ENCODE results near the gene CRACR2A. TPM values are rescaled to one million over a fixed set of nuclear protein-coding genes. Genes with fewer than 3 reads are reported as not detected.

The CRACR2A gene
- total RNA-seq, 4 donors from 2014 or later: 1.2 to 7.9 (median 2.2) TPM

GRCh38 chr12:3630111-3630510, 122.8 kb downstream of the CRACR2A start:
- no peaks in the 10 kb centered on the region for H3K9me3 ChIP-seq
- TF ChIP-seq POLR2A (IDR thresholded peaks at IDR 0.05): no peak
- TF ChIP-seq, protein P1, sequence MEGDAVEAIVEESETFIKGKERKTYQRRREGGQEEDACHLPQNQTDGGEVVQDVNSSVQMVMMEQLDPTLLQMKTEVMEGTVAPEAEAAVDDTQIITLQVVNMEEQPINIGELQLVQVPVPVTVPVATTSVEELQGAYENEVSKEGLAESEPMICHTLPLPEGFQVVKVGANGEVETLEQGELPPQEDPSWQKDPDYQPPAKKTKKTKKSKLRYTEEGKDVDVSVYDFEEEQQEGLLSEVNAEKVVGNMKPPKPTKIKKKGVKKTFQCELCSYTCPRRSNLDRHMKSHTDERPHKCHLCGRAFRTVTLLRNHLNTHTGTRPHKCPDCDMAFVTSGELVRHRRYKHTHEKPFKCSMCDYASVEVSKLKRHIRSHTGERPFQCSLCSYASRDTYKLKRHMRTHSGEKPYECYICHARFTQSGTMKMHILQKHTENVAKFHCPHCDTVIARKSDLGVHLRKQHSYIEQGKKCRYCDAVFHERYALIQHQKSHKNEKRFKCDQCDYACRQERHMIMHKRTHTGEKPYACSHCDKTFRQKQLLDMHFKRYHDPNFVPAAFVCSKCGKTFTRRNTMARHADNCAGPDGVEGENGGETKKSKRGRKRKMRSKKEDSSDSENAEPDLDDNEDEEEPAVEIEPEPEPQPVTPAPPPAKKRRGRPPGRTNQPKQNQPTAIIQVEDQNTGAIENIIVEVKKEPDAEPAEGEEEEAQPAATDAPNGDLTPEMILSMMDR (IDR thresholded peaks at IDR 0.05): no peak
- H3K4me3 ChIP-seq (replicated peaks in 1 of 3): no peak overlapping the region
- intact Hi-C loops (cut with DNase I): no loop called here
- H3K27ac ChIP-seq: no peak overlapping the region
- WGBS, 2 donors: 85 to 88% methylated on average over 8 of the region's 8 CpGs
- H3K27me3 ChIP-seq: no peaks in the 10 kb centered on the region
- no peaks in the 10 kb centered on the region for H3K36me3 ChIP-seq
- DNase-seq: no peak
- H3K4me1 ChIP-seq: no peaks in the 10 kb centered on the region

DNA sequence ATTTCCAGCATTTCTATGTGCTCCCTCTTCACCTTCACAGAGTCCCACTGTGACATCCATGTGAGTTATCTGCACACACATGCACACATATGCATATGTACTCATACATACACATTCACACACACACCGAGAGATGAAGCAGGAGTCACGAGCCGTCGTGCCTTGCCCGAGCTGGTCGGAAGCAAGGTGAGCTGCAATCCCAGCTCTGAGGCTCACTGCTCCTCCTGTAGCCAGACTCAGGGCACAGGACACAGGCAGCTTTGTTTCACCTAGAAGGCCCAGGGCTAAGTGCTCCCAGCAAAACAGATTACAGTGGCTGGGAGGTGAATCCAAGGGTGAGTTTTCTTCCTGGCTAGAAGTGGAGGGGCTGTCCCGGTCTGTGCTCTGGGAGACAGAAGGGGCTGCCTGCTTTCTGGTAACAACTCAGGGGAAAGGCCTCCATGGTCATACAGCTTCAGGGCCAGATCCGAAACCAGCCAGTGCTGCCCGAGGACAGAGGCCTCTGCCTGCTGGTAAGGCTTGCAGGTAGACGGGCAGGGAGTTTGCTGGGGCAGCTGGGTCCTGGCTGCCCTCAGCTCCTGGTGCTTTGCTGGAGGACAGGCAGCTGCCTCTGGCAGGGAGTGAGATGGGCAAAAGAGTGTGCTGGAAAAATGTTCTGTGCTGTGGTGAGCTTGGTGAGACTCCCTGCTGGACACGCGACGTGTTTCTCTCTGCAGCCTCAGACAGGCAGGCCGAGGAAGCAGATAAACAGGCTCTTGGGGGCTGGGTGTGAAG, 123.7 kb downstream of the CRACR2A start:
- no peak for TF ChIP-seq POLR2A (IDR thresholded peaks at IDR 0.05)
- WGBS, 2 donors: 81 to 85% methylated on average over 11 of the region's 14 CpGs
- intact Hi-C loops (cut with DNase I): no loop called here
- no peak overlapping the region for H3K27ac ChIP-seq
- H3K36me3 ChIP-seq: no peaks in the 10 kb centered on the region
- H3K4me1 ChIP-seq: no peaks in the 10 kb centered on the region
- no peaks in the 10 kb centered on the region for H3K27me3 ChIP-seq
- H3K9me3 ChIP-seq: no peaks in the 10 kb centered on the region
- no peak for DNase-seq
- no peak overlapping the region for H3K4me3 ChIP-seq (replicated peaks in 1 of 3)

- intact Hi-C loops (cut with DNase I): no loop called here
- TF ChIP-seq, protein P1 (IDR thresholded peaks at IDR 0.05): no peak
- TF ChIP-seq POLR2A (IDR thresholded peaks at IDR 0.05): no peak
- 76 to 85% methylated on average over 8 of the region's 8 CpGs for WGBS, 2 donors
Observed at GRCh38 chr12:3628629-3629028, 124.3 kb downstream of the CRACR2A start.

DNA sequence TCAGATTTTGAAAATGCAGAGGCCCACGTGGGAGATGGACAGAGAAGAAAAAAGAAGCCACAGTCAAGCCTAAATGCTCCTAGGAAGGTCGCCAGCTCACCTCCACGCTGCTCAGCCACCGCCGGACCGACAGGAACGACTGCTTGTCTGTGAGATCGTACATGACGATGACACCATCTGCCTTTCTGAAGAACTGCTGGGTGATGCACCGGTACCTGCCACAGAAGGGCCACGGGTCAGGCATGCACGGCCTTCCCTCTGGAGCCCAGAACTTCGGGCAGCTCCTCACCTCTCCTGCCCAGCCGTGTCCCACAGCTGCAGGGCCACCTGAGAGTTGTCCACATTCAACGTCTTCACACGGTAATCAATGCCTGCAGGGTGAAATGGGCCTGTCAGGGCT, 125.6 kb downstream of the CRACR2A start:
- no peaks in the 10 kb centered on the region for H3K9me3 ChIP-seq
- 94% methylated on average over 16 of the region's 16 CpGs for WGBS, 2 donors
- no peaks in the 10 kb centered on the region for H3K4me1 ChIP-seq
- no peak for DNase-seq
- H3K36me3 ChIP-seq: no peaks in the 10 kb centered on the region
- no peaks in the 10 kb centered on the region for H3K27me3 ChIP-seq
- no peak overlapping the region for H3K4me3 ChIP-seq (replicated peaks in 1 of 3)
- intact Hi-C loops (cut with DNase I): no loop called here
- TF ChIP-seq POLR2A (IDR thresholded peaks at IDR 0.05): no peak
- TF ChIP-seq, protein P1 (IDR thresholded peaks at IDR 0.05): no peak
- no peak overlapping the region for H3K27ac ChIP-seq

More at GRCh38 chr12:3628629-3629028, 124.3 kb downstream of the CRACR2A start:
- Histone ChIP-seq H3K36me3 (no peaks in the 10 kb centered on the region), H3K27ac (no peak overlapping the region), H3K9me3 (no peaks in the 10 kb centered on the region), H3K4me3 (replicated peaks in 1 of 3) (no peak overlapping the region), H3K27me3 (no peaks in the 10 kb centered on the region), H3K4me1 (no peaks in the 10 kb centered on the region)
- DNase-seq: no peak

GRCh38 chr12:3624273-3624672, 128.6 kb downstream of the CRACR2A start:
- no peak overlapping the region for H3K27ac ChIP-seq
- H3K36me3 ChIP-seq: no peaks in the 10 kb centered on the region
- H3K4me3 ChIP-seq (replicated peaks in 1 of 3): no peak overlapping the region
- WGBS, 2 donors: 95 to 97% methylated on average over 4 of the region's 4 CpGs
- TF ChIP-seq POLR2A (IDR thresholded peaks at IDR 0.05): no peak
- TF ChIP-seq, protein P1 (IDR thresholded peaks at IDR 0.05): no peak
- H3K27me3 ChIP-seq: no peaks in the 10 kb centered on the region
- intact Hi-C loops (cut with DNase I): no loop called here
- no peaks in the 10 kb centered on the region for H3K4me1 ChIP-seq
- no peaks in the 10 kb centered on the region for H3K9me3 ChIP-seq
- DNase-seq: no peak
